ENCODE results near the gene SP100.
A peak's percentile ranks its signal among the peaks of the same experiment; 100 is the strongest.

Gene SP100

DNA sequence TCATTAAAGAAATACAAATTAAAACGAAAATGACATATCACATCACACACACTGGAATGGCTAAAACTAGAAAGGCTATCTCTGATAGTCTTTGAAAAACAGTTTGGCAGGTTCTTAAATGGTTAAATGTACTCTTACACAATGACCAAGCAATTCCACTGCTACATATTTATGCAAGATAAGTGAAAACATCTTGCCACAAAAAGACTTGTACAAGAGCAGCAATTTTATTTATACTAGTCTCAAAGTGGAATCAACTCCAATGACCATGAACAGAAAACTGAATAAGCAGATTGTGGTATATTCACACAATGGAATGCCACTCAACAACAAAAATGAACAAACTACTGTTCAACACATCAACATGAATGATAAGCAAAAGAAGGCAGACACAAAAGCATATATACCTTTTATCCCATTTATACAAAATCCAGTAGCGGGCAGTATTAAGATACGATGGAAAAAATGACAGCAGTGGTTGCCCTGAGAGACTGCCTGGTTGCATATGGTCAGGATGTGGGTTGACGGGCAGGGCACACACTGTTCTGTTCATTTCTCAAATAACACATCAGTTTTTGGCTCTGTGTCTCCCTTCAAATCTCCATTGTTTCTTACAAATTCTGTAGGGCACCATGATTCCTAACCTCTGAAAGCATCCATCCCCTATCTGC lies 25.4 kb downstream of the SP100 start:
- ChIA-PET CTCF (no interaction called here), POLR2A (no interaction called here)
- DNase-seq (ENCODE audit: extremely low spot score) = no peak

GRCh38 chr2:230443541-230443940 lies 27.5 kb downstream of the SP100 start:
- TF ChIP-seq, protein P1, sequence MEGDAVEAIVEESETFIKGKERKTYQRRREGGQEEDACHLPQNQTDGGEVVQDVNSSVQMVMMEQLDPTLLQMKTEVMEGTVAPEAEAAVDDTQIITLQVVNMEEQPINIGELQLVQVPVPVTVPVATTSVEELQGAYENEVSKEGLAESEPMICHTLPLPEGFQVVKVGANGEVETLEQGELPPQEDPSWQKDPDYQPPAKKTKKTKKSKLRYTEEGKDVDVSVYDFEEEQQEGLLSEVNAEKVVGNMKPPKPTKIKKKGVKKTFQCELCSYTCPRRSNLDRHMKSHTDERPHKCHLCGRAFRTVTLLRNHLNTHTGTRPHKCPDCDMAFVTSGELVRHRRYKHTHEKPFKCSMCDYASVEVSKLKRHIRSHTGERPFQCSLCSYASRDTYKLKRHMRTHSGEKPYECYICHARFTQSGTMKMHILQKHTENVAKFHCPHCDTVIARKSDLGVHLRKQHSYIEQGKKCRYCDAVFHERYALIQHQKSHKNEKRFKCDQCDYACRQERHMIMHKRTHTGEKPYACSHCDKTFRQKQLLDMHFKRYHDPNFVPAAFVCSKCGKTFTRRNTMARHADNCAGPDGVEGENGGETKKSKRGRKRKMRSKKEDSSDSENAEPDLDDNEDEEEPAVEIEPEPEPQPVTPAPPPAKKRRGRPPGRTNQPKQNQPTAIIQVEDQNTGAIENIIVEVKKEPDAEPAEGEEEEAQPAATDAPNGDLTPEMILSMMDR (IDR thresholded peaks at IDR 0.05; ENCODE audit: control extremely low read depth, extremely low read depth, low read depth, missing control alignments) = no peak
- POLR2A ChIA-PET = no interaction called here
- no peak for DNase-seq (ENCODE audit: extremely low spot score)
- CTCF ChIA-PET = no interaction called here

More for the DNA sequence above, 25.4 kb downstream of the SP100 start:
- TF ChIP-seq, protein P1 (IDR thresholded peaks at IDR 0.05; ENCODE audit: control extremely low read depth, extremely low read depth, low read depth, missing control alignments) = no peak

DNA sequence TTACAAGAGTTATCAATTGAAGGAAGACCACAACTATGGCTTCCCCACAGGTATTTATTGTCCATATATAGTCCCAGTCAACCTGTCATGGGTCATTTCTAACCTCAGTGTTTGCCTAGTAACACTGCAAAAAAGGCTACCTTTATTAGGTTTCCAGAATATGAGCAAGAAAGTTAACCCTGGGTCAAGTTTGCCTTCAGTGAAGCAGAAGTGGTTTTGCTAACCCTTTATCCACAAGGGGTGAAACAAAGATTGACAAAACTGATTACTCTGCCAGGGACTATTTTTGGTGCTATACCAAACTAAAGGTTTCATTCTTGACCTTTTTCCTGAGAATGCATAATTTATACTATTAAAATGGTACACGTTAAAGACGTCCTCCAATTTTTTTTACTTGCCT lies 28.8 kb downstream of the SP100 start:
- DNase-seq (ENCODE audit: extremely low spot score) = no peak
- POLR2A ChIA-PET = interaction anchor here (0.6 kb wide), 1 partner anchor 170 kb away, joined by 3 read pairs; no protein-coding TSS in a partner anchor
- CTCF ChIA-PET = no interaction called here
- TF ChIP-seq, protein P1 (IDR thresholded peaks at IDR 0.05; ENCODE audit: control extremely low read depth, extremely low read depth, low read depth, missing control alignments) = no peak

- no peak for DNase-seq (ENCODE audit: extremely low spot score)
- ChIA-PET POLR2A (no interaction called here), CTCF (interaction anchor here (1.2 to 1.7 kb wide), 3 partner anchors 9 to 52 kb away, joined by 3 to 4 read pairs (median 3); no protein-coding TSS in a partner anchor)
- TF ChIP-seq, protein P1 (IDR thresholded peaks at IDR 0.05; ENCODE audit: control extremely low read depth, extremely low read depth, low read depth, missing control alignments) = no peak
Observed at GRCh38 chr2:230447036-230447435, 31.0 kb downstream of the SP100 start.

DNA sequence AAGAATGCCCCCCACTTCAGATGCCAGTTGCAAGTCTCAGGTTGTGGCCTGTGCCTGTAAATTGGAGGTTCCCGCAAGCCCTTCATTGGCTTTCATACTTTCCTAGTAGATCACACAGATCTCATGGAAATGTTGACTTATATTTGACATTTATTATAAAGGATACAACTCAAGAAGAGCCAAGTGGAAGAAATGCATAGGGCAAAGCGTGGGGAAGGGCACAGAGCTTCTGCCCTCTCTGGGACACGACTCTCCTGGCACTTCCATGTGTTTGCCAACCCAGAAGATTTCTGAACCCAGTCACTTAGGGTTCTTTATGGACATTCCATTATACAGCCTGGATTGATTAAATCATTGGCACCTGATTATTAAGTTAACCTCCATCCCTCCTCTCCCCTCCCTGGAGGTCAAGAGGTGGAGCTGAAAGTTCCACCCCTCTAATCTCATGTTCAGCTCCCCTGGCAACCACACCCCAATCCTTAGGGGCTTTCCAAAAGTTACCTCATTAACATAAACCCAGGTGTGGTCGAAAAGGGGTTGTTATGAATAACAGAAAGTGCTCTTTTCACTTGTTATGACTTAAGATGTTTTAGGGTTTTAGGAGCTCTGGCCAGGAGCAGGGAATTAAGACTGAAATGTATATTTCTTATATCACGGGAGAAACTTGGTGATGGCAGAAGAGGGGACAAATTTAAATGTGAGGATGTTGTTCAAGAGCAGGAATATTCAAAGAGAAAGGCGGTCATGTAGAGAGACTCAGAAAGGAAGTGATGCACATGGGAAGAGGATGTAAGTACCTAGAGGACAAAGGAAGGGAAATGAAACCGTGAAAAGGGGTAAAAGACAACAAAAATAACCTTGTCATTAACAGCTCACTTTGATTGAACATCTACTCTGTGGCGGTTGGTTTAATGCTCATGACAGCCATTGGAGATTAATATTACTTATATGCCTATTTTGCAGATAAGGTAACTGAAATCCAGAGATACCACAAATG lies 31.8 kb downstream of the SP100 start:
- ChIA-PET CTCF (interaction anchor here (1.1 to 1.3 kb wide), 4 partner anchors 8 to 20 kb away, joined by 3 to 6 read pairs (median 4); no protein-coding TSS in a partner anchor), POLR2A (interaction anchor here (1.1 kb wide), 1 partner anchor 154 kb away, joined by 3 read pairs; no protein-coding TSS in a partner anchor)
- TF ChIP-seq, protein P1 (IDR thresholded peaks at IDR 0.05; ENCODE audit: control extremely low read depth, extremely low read depth, low read depth, missing control alignments) = no peak
- DNase-seq (ENCODE audit: extremely low spot score) = peak; percentile 65

- ChIA-PET CTCF (interaction anchor here (0.8 kb wide), 1 partner anchor 130 kb away, joined by 3 read pairs; no protein-coding TSS in a partner anchor), POLR2A (no interaction called here)
- TF ChIP-seq, protein P1 (IDR thresholded peaks at IDR 0.05; ENCODE audit: control extremely low read depth, extremely low read depth, low read depth, missing control alignments) = no peak
- DNase-seq (ENCODE audit: extremely low spot score) = no peak
Observed at GRCh38 chr2:230449901-230450467, 34.0 kb downstream of the SP100 start.

All from GM10248 (cell line).